HEK293T (cell line): ENCODE results near the gene LIMCH1.

Source experiments
- ARNT ChIP-seq: fragments of 450-650 bp; IDR thresholded peaks from 2 replicates; pipeline ENCODE4 v1.6.1; 2017; ENCODE audit warnings: mild to moderate bottlenecking
- BHLHE40 ChIP-seq: fragments of 450-650 bp; IDR thresholded peaks from 2 replicates; pipeline ENCODE4 v1.6.1; 2016; ENCODE audit warnings: mild to moderate bottlenecking, moderate library complexity, borderline replicate concordance
- CTBP1 ChIP-seq: fragments of 450-650 bp; IDR thresholded peaks from 2 replicates; pipeline ENCODE4 v1.6.1; 2016; ENCODE audit warnings: borderline replicate concordance
- FOXA1 ChIP-seq: fragments of 450-650 bp; IDR thresholded peaks from 2 replicates; pipeline ENCODE4 v1.6.1; 2016; ENCODE audit warnings: mild to moderate bottlenecking
- FOXK2 ChIP-seq: fragments of 450-650 bp; IDR thresholded peaks from 2 replicates; pipeline ENCODE4 v1.6.1; 2016; ENCODE audit warnings: mild to moderate bottlenecking
- FOXM1 ChIP-seq: fragments of 450-650 bp; IDR thresholded peaks from 2 replicates; pipeline ENCODE4 v1.6.1; 2017; ENCODE audit warnings: mild to moderate bottlenecking, borderline replicate concordance
- HDGF ChIP-seq: fragments of 450-650 bp; IDR thresholded peaks from 2 replicates; pipeline ENCODE4 v1.6.1; 2017; ENCODE audit warnings: antibody characterized with exemption, borderline replicate concordance
- L3MBTL2 ChIP-seq: fragments of 450-650 bp; conservative IDR thresholded peaks from 2 replicates; pipeline ENCODE4 v1.6.1; 2016; ENCODE audit warnings: mild to moderate bottlenecking
- NFRKB ChIP-seq: fragments of 450-650 bp; IDR thresholded peaks from 2 replicates; pipeline ENCODE4 v1.6.1; 2016; ENCODE audit warnings: mild to moderate bottlenecking, moderate library complexity
- SP1 ChIP-seq: fragments of 450-650 bp; IDR thresholded peaks from 2 replicates; pipeline ENCODE4 v1.6.1; 2017
- SUZ12 ChIP-seq: fragments of 450-650 bp; IDR thresholded peaks from 2 replicates; pipeline ENCODE4 v1.6.1; 2016; ENCODE audit warnings: mild to moderate bottlenecking
- TARDBP ChIP-seq: fragments of 450-650 bp; IDR thresholded peaks from 2 replicates; pipeline ENCODE4 v1.6.1; 2016
- ZNF384 ChIP-seq: fragments of 450-650 bp; IDR thresholded peaks from 2 replicates; pipeline ENCODE4 v1.6.1; 2016
- TF ChIP-seq, protein P1 (sequence below): fragments of 450-650 bp; IDR thresholded peaks from 2 replicates; pipeline ENCODE4 v1.6.1; 2016

DNA sequence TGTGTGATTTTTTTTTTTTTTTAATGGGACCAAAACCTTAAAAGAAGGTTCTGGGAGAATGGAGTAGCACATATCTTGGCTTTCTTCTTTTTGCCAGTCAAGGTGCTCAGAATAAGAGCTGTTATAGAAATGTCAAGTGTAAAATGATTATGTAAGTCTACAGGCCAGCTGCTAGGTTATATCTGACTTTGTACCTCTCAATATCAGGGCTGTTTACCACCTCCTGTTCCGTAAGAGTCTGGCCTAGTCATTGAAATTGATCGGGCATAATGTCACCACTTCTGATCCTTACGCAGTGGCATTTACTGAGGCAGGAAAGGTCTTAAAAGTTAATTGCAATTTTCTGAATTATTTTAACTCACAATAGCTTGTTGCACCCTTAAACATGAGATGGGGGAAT lies 41.1 kb downstream of the LIMCH1 start:
- TF ChIP-seq FOXA1 (no peak), SP1 (no peak), BHLHE40 (no peak), ZNF384 (no peak), SUZ12 (no peak), L3MBTL2 (no peak), HDGF (no peak), FOXK2 (no peak), FOXM1 (no peak), ARNT (no peak), CTBP1 (no peak), NFRKB (no peak), TARDBP (no peak)
- TF ChIP-seq, protein P1, sequence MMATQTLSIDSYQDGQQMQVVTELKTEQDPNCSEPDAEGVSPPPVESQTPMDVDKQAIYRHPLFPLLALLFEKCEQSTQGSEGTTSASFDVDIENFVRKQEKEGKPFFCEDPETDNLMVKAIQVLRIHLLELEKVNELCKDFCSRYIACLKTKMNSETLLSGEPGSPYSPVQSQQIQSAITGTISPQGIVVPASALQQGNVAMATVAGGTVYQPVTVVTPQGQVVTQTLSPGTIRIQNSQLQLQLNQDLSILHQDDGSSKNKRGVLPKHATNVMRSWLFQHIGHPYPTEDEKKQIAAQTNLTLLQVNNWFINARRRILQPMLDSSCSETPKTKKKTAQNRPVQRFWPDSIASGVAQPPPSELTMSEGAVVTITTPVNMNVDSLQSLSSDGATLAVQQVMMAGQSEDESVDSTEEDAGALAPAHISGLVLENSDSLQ = no peak
